Stimulated activated CD4-positive, alpha-beta T cell treated with anti-CD3 and anti-CD28 coated beads, Interleukin-12 subunit alpha, Interleukin-12 subunit beta, amount 100 ng/mL, for 4 hours (primary cell): ENCODE results near the gene RABL6.
"Not testable (repeated sequence)": the region's sequence is repeated elsewhere in the genome, so short reads cannot be mapped to it uniquely, and the experiment has no call there.

ENCODE experiments used
- DNase-seq: peaks from one replicate; pipeline ENCODE4 v3.0.0-alpha.2; 2020

The RABL6 gene

GRCh38 chr9:136860933-136861873, 53.5 kb downstream of the RABL6 start:
- no peak for DNase-seq

GRCh38 chr9:136861874-136862457, 54.2 kb downstream of the RABL6 start:
- DNase-seq: no peak

- DNase-seq: no peak
Measured at GRCh38 chr9:136862849-136863622, 55.3 kb downstream of the RABL6 start.

GRCh38 chr9:136863623-136864273, 56.0 kb downstream of the RABL6 start:
- DNase-seq: no peak

GRCh38 chr9:136865041-136865767, 57.5 kb downstream of the RABL6 start:
- DNase-seq: no peak

- DNase-seq: no peak
Measured at GRCh38 chr9:136865768-136866103, 58.0 kb downstream of the RABL6 start.

- DNase-seq: not testable (repeated sequence)
Measured at GRCh38 chr9:136866898-136867421, 59.2 kb downstream of the RABL6 start.

GRCh38 chr9:136867480-136867879, 59.7 kb downstream of the RABL6 start:
- no peak for DNase-seq

GRCh38 chr9:136867917-136868316, 60.2 kb downstream of the RABL6 start:
- no peak for DNase-seq

GRCh38 chr9:136868644-136869043, 60.9 kb downstream of the RABL6 start:
- DNase-seq: no peak

- not testable (repeated sequence) for DNase-seq
Measured at GRCh38 chr9:136869611-136870010, 61.9 kb downstream of the RABL6 start.

- DNase-seq: no peak
Measured at GRCh38 chr9:136875155-136875554, 67.4 kb downstream of the RABL6 start.

GRCh38 chr9:136876476-136876875, 68.7 kb downstream of the RABL6 start:
- no peak for DNase-seq

GRCh38 chr9:136880651-136881050, 72.9 kb downstream of the RABL6 start:
- no peak for DNase-seq

- DNase-seq: peak; percentile 58
Measured at GRCh38 chr9:136881691-136882108, 74.0 kb downstream of the RABL6 start.

GRCh38 chr9:136882109-136882946, 74.6 kb downstream of the RABL6 start:
- DNase-seq: peak; percentile 89

- DNase-seq: not testable (repeated sequence)
Measured at GRCh38 chr9:136882947-136883283, 75.2 kb downstream of the RABL6 start.

- not testable (repeated sequence) for DNase-seq
Measured at GRCh38 chr9:136883670-136884069, 75.9 kb downstream of the RABL6 start.

- DNase-seq: peak; percentile 97
Measured at GRCh38 chr9:136885950-136886578, 78.3 kb downstream of the RABL6 start, which contains the start of gene TRAF2. TSS of gene TRAF2 (plus strand) at chr9:136886516. CDS start at chr9:136898741, 12,225 bp downstream.
